ENCODE data around the gene TMC7.
"Not testable (repeated sequence)": the region's sequence is repeated elsewhere in the genome, so short reads cannot be mapped to it uniquely, and the experiment has no call there.

Gene TMC7

GRCh38 chr16:18979936-18980335 is 3.8 kb upstream of the TMC7 start:
- H3K9me3 ChIP-seq (ENCODE audit: control insufficient read depth, low read length) = no peaks in the 10 kb centered on the region

GRCh38 chr16:18984435-18985005 is 786 bp downstream of the TMC7 start:
- no peaks in the 10 kb centered on the region for H3K36me3 ChIP-seq (ENCODE audit: control insufficient read depth, insufficient read depth, low read length)
- 53 to 79% methylated on average over 4 to 7 of the region's 11 CpGs for WGBS, 2 experiments (ENCODE audit: insufficient coverage in 2 of 2)
- no peaks in the 10 kb centered on the region for H3K9me3 ChIP-seq (ENCODE audit: control insufficient read depth, low read length)
- peak overlapping the region; percentile 61 for H3K4me3 ChIP-seq (ENCODE audit: extremely low read depth, insufficient read depth, low read length, poor library complexity, severe bottlenecking)
- no peak overlapping the region for H3K27ac ChIP-seq (ENCODE audit: low read depth, low read length, severe bottlenecking)
- peaks cover 4% of the 10 kb centered on the region for H3K4me1 ChIP-seq (ENCODE audit: control insufficient read depth, insufficient read depth, low read length, poor library complexity, severe bottlenecking)

More at GRCh38 chr16:18979936-18980335, 3.8 kb upstream of the TMC7 start:
- H3K27ac ChIP-seq (ENCODE audit: low read depth, low read length, severe bottlenecking) = no peak overlapping the region
- H3K4me3 ChIP-seq (ENCODE audit: extremely low read depth, insufficient read depth, low read length, poor library complexity, severe bottlenecking) = no peak overlapping the region
- 50% methylated on average over 1 of the region's 2 CpGs; no CpG with 5 or more reads in 1 of the 2 experiments for WGBS, 2 experiments (ENCODE audit: insufficient coverage in 2 of 2)
- H3K4me1 ChIP-seq (ENCODE audit: control insufficient read depth, insufficient read depth, low read length, poor library complexity, severe bottlenecking) = no peaks in the 10 kb centered on the region
- no peaks in the 10 kb centered on the region for H3K36me3 ChIP-seq (ENCODE audit: control insufficient read depth, insufficient read depth, low read length)

- H3K36me3 ChIP-seq (ENCODE audit: control insufficient read depth, insufficient read depth, low read length); H3K4me3 ChIP-seq (ENCODE audit: extremely low read depth, insufficient read depth, low read length, poor library complexity, severe bottlenecking); H3K4me1 ChIP-seq (ENCODE audit: control insufficient read depth, insufficient read depth, low read length, poor library complexity, severe bottlenecking); H3K9me3 ChIP-seq (ENCODE audit: control insufficient read depth, low read length); H3K27ac ChIP-seq (ENCODE audit: low read depth, low read length, severe bottlenecking): not testable (repeated sequence)
- no CpG with 5 or more reads among the region's 1 CpG for WGBS, 2 experiments (ENCODE audit: insufficient coverage in 2 of 2)
Observed at GRCh38 chr16:18985256-18985655, 1.5 kb downstream of the TMC7 start.

GRCh38 chr16:18991731-18992130 is 8.0 kb downstream of the TMC7 start:
- H3K36me3 ChIP-seq (ENCODE audit: control insufficient read depth, insufficient read depth, low read length); H3K4me3 ChIP-seq (ENCODE audit: extremely low read depth, insufficient read depth, low read length, poor library complexity, severe bottlenecking); H3K27ac ChIP-seq (ENCODE audit: low read depth, low read length, severe bottlenecking); H3K9me3 ChIP-seq (ENCODE audit: control insufficient read depth, low read length); H3K4me1 ChIP-seq (ENCODE audit: control insufficient read depth, insufficient read depth, low read length, poor library complexity, severe bottlenecking): not testable (repeated sequence)
- 100% methylated on average over 1 of the region's 9 CpGs; no CpG with 5 or more reads in 1 of the 2 experiments for WGBS, 2 experiments (ENCODE audit: insufficient coverage in 2 of 2)

- not testable (repeated sequence) for H3K9me3 ChIP-seq (ENCODE audit: control insufficient read depth, low read length); H3K27ac ChIP-seq (ENCODE audit: low read depth, low read length, severe bottlenecking); H3K4me1 ChIP-seq (ENCODE audit: control insufficient read depth, insufficient read depth, low read length, poor library complexity, severe bottlenecking); H3K36me3 ChIP-seq (ENCODE audit: control insufficient read depth, insufficient read depth, low read length); H3K4me3 ChIP-seq (ENCODE audit: extremely low read depth, insufficient read depth, low read length, poor library complexity, severe bottlenecking)
- 94 to 96% methylated on average over 2 of the region's 3 CpGs for WGBS, 2 experiments (ENCODE audit: insufficient coverage in 2 of 2)
Observed at GRCh38 chr16:18993531-18993930, 9.8 kb downstream of the TMC7 start.

GRCh38 chr16:18994181-18994580 is 10.4 kb downstream of the TMC7 start:
- not testable (repeated sequence) for H3K4me1 ChIP-seq (ENCODE audit: control insufficient read depth, insufficient read depth, low read length, poor library complexity, severe bottlenecking); H3K27ac ChIP-seq (ENCODE audit: low read depth, low read length, severe bottlenecking); H3K4me3 ChIP-seq (ENCODE audit: extremely low read depth, insufficient read depth, low read length, poor library complexity, severe bottlenecking); H3K36me3 ChIP-seq (ENCODE audit: control insufficient read depth, insufficient read depth, low read length); H3K9me3 ChIP-seq (ENCODE audit: control insufficient read depth, low read length)
- WGBS, 2 experiments (ENCODE audit: insufficient coverage in 2 of 2) = 77 to 100% methylated on average over 3 to 5 of the region's 7 CpGs

GRCh38 chr16:18995406-18995805 is 11.7 kb downstream of the TMC7 start:
- WGBS, 2 experiments (ENCODE audit: insufficient coverage in 2 of 2) = 95 to 96% methylated on average over 11 to 12 of the region's 12 CpGs
- not testable (repeated sequence) for H3K36me3 ChIP-seq (ENCODE audit: control insufficient read depth, insufficient read depth, low read length); H3K4me1 ChIP-seq (ENCODE audit: control insufficient read depth, insufficient read depth, low read length, poor library complexity, severe bottlenecking); H3K9me3 ChIP-seq (ENCODE audit: control insufficient read depth, low read length); H3K27ac ChIP-seq (ENCODE audit: low read depth, low read length, severe bottlenecking); H3K4me3 ChIP-seq (ENCODE audit: extremely low read depth, insufficient read depth, low read length, poor library complexity, severe bottlenecking)

GRCh38 chr16:18996536-18996935 is 12.8 kb downstream of the TMC7 start:
- H3K9me3 ChIP-seq (ENCODE audit: control insufficient read depth, low read length); H3K4me1 ChIP-seq (ENCODE audit: control insufficient read depth, insufficient read depth, low read length, poor library complexity, severe bottlenecking); H3K27ac ChIP-seq (ENCODE audit: low read depth, low read length, severe bottlenecking); H3K4me3 ChIP-seq (ENCODE audit: extremely low read depth, insufficient read depth, low read length, poor library complexity, severe bottlenecking); H3K36me3 ChIP-seq (ENCODE audit: control insufficient read depth, insufficient read depth, low read length): not testable (repeated sequence)
- WGBS, 2 experiments (ENCODE audit: insufficient coverage in 2 of 2) = 94% methylated on average over 8 to 9 of the region's 9 CpGs

- H3K36me3 ChIP-seq (ENCODE audit: control insufficient read depth, insufficient read depth, low read length); H3K4me3 ChIP-seq (ENCODE audit: extremely low read depth, insufficient read depth, low read length, poor library complexity, severe bottlenecking); H3K4me1 ChIP-seq (ENCODE audit: control insufficient read depth, insufficient read depth, low read length, poor library complexity, severe bottlenecking); H3K9me3 ChIP-seq (ENCODE audit: control insufficient read depth, low read length); H3K27ac ChIP-seq (ENCODE audit: low read depth, low read length, severe bottlenecking): not testable (repeated sequence)
- WGBS, 2 experiments (ENCODE audit: insufficient coverage in 2 of 2) = 95 to 97% methylated on average over 8 to 9 of the region's 9 CpGs
Observed at GRCh38 chr16:18997001-18997400, 13.3 kb downstream of the TMC7 start.

- Histone ChIP-seq H3K36me3 (ENCODE audit: control insufficient read depth, insufficient read depth, low read length) (no peaks in the 10 kb centered on the region), H3K4me3 (ENCODE audit: extremely low read depth, insufficient read depth, low read length, poor library complexity, severe bottlenecking) (no peak overlapping the region), H3K9me3 (ENCODE audit: control insufficient read depth, low read length) (no peaks in the 10 kb centered on the region), H3K4me1 (ENCODE audit: control insufficient read depth, insufficient read depth, low read length, poor library complexity, severe bottlenecking) (peaks cover 9% of the 10 kb centered on the region), H3K27ac (ENCODE audit: low read depth, low read length, severe bottlenecking) (peak overlapping the region; percentile 43)
- 90 to 100% methylated on average over 2 to 3 of the region's 4 CpGs for WGBS, 2 experiments (ENCODE audit: insufficient coverage in 2 of 2)
Observed at GRCh38 chr16:18999045-18999393, 15.3 kb downstream of the TMC7 start.

GRCh38 chr16:19001788-19002187 is 18.1 kb downstream of the TMC7 start:
- Histone ChIP-seq H3K4me3 (ENCODE audit: extremely low read depth, insufficient read depth, low read length, poor library complexity, severe bottlenecking) (no peak overlapping the region), H3K4me1 (ENCODE audit: control insufficient read depth, insufficient read depth, low read length, poor library complexity, severe bottlenecking) (peaks cover 17% of the 10 kb centered on the region), H3K36me3 (ENCODE audit: control insufficient read depth, insufficient read depth, low read length) (no peaks in the 10 kb centered on the region), H3K9me3 (ENCODE audit: control insufficient read depth, low read length) (no peaks in the 10 kb centered on the region), H3K27ac (ENCODE audit: low read depth, low read length, severe bottlenecking) (no peak overlapping the region)
- WGBS, 2 experiments (ENCODE audit: insufficient coverage in 2 of 2) = 89 to 100% methylated on average over 1 to 3 of the region's 4 CpGs

Measured in mesodermal cell (in vitro differentiated cells).